Stimulated activated CD8-positive, alpha-beta memory T cell treated with anti-CD3 and anti-CD28 coated beads, Interleukin-12 subunit alpha, Interleukin-12 subunit beta, amount 100 ng/mL, for 24 hours (primary cell): ENCODE measurements around the gene DIP2C.
"Not testable (repeated sequence)": the region's sequence is repeated elsewhere in the genome, so short reads cannot be mapped to it uniquely, and the experiment has no call there.

ENCODE experiments used
- DNase-seq: peaks from one replicate; pipeline ENCODE4 v3.0.0-alpha.2; 2020; ENCODE audit errors: extremely low read depth

The DIP2C gene

GRCh38 chr10:374354-374753 is 315.1 kb downstream of the DIP2C start:
- DNase-seq: no peak

DNA sequence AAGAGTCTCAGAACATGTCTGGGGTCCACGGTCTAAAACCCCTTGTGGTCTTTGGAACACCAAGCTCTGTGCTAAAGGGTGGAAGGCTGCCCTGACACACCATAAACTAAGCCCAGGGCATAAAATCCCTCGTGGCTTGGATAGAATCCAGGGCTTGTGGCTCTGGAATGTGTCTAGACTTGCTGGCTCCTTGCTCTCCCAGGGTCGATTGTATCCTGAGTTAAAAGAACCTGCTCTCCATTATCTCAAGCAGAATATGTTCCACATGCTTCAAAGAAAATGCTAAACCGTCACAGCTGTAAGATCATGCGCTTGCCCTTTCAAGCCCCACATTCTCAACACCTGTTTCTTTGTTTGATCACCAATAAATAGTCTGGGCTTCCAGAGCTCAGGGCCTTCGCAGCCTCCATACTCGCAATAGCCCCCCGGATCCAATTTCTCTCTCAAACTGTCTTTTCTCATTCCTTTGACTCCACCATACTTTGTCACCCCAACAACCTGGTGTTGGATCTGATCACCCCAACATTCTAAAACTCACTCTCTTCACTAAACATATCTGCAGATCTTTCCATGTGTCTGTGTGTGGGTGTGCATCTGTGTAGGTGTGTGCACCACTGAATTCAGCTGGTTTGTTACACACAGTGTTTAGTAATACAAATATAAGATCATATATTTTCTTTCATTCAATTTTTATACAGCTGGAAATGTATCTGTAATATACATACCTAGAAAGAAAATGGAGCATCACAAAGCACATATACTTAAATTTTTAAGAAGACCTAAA is 315.8 kb downstream of the DIP2C start:
- DNase-seq: no peak

- DNase-seq: no peak
These were observed 316.5 kb downstream of the DIP2C start for GRCh38 chr10:373015-373414.

- no peak for DNase-seq
These were observed 316.9 kb downstream of the DIP2C start for GRCh38 chr10:372566-372965.

DNA sequence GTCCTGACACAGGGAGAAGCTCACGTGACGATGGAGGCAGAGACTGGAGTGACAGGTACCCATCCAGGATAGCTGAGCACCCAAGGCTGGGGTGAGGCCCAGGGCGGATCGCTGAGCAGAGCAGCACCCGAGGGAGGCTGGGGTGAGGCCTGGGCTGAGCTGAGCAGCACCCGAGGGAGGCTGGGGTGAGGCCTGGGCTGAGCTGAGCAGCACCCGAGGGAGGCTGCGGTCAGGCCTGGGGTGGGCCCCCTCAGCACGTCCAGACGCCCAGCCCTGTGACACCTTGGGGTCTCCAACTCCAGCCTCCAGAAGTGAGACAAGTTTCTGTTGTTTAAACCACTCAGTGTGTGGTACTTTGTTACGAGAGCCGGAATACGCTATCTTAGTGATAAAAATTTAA is 318.0 kb downstream of the DIP2C start:
- DNase-seq: no peak

DNA sequence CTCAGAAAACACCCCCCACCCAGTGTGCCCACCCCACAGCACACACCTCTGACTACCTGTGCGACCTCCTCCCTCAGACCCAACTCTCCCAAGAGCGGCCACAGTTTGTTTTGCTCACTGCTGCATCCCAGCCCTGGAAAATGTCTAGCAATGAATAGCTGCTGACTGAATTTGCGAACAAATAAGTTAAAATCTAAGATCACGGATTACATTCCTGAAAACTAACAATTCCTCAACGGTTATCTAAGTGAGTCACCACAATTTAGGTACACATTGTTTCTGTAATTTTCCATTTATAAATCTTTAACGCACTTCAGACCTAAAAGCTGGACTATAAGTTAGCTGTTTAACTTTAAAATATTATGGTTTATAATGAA is 319.0 kb downstream of the DIP2C start:
- no peak for DNase-seq

- DNase-seq: no peak
These were observed 319.6 kb downstream of the DIP2C start for GRCh38 chr10:369684-370448.

DNA sequence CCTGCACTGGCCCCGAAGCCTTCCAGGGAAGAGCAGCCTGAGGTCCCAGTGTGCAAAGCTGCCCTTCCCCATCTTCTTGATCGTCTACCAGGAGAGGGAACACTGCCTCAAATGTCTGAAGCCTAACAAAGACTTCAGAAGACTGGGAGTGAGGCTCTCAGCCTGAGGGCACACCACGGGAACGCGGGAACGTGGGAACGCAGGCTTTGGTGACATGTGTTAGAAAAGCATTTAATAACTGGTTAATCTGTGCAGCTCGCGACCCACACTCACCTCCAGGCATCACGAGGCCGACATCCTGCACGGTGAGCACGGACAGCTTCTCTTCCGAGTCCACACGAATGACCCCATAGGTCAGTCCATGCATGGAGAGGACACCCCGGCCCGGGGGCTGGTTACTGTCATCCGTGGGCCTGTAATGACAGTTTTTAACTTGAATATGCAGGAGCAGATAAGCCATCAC is 320.2 kb downstream of the DIP2C start:
- no peak for DNase-seq

- no peak for DNase-seq
These were observed 320.8 kb downstream of the DIP2C start for GRCh38 chr10:368579-369220.

DNA sequence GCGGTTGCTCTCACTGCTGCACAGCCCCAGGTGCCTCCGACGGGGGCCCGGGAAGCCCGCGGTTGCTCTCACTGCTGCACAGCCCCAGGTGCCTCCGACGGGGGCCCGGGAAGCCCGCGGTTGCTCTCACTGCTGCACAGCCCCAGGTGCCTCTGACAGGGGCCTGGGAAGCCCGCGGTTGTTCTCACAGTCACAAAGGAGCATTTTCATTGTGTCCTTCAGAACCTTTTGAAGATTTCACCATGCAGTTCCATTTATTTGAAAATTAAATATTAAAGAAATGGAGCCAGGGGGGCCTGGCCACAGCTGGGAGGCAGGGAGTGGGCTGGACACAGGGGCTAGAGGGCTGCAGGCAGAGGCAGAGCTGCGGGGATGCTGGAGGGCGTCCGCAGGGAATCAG is 321.4 kb downstream of the DIP2C start:
- not testable (repeated sequence) for DNase-seq

DNA sequence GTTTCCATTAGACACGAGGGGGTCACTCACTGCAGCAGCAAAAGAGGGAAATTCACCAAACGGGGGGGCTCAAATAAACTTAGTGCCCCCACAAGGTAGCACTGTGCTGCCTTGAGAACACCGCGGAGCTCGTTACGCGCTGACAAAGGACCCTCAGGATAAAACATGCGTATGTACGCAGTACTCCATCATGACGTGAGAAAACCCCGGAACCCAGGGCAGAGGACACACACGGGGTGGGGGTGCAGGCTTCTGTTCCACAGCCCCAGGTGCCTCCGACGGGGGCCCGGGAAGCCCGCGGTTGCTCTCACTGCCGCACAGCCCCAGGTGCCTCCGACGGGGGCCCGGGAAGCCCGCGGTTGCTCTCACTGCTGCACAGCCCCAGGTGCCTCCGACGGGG is 321.8 kb downstream of the DIP2C start:
- DNase-seq: no peak

DNA sequence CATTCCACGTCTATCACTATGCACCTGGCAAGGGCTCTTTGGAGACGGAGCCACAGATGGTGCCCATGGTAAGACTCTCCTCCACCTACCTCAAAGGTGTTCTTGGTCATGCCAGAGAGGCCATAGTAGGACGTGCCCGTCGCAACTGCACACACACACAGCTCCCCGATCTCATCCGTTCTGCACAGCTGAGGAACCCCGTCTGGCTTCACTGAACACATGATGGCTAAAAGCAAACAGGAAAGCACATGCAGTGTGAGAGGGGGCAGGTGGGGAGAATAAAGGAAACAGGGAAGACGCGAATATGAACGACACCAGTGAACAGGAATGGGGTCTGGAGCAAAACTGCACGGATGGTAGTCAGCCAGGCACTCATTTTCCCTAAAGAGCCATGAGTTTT is 323.3 kb downstream of the DIP2C start:
- DNase-seq: no peak

DNA sequence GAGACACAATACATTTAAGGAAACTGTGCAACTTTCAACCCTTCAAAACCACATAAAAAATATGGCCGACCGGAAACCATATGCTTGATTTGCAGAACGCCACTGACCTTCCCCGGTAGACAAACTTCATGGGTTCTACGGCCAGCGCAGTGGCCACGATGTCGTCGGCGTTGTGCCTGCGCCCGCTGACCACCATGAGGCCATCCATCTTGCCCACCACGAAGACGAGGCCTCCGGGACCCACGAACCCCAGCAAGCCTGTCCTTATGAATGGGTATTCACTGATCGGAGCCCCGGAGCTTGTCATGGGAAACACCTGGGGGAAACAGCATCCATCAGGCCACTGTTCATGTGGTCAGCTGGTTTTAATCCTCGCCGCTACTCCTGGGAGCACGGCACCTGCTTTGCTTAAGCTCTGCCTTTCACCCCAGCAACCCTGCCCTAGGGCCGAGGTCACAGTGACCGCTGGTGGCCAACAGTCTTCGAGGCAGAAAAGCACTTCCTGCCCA is 325.1 kb downstream of the DIP2C start:
- no peak for DNase-seq

DNA sequence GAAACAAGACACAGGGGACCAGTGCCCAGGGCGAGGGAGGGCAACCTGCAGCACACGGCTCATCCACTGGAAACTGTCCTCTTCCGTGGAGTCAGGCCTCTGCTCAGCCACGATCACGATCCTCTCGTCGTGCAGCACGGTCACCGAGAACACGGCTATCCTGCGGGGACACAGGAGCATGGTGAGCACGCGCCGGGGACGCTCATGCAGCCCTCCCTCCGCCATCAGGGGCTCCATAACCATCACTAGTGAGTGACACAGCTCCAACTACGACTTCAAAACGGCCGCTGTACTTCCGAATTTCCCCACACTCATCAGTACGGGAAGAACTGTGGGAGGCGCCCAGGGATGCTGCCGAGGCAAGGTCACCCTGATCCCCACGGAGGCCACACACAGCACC is 326.3 kb downstream of the DIP2C start:
- DNase-seq: no peak

- DNase-seq: no peak
These were observed 328.0 kb downstream of the DIP2C start for GRCh38 chr10:361203-362081.

DNA sequence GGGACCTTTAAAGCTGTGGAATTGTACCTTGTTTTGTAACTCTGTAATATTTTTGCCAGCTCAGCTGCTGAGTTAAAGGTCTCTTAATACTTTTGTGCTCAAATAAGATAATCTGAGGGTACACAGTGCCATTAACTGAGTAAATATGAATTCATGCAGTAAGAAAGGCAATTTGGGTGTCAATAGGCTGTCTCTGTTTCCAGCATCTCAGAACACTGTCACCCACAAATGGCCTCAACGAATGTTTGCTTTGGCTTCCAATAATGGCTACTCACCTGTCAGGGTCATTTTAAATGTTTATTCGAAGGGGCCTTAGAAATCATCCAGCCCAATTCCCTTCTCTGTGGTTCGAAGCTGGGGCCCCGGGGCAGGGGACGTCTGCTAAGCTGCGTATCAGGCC is 328.8 kb downstream of the DIP2C start:
- no peak for DNase-seq

- DNase-seq: no peak
These were observed 329.7 kb downstream of the DIP2C start for GRCh38 chr10:359762-360161.

DNA sequence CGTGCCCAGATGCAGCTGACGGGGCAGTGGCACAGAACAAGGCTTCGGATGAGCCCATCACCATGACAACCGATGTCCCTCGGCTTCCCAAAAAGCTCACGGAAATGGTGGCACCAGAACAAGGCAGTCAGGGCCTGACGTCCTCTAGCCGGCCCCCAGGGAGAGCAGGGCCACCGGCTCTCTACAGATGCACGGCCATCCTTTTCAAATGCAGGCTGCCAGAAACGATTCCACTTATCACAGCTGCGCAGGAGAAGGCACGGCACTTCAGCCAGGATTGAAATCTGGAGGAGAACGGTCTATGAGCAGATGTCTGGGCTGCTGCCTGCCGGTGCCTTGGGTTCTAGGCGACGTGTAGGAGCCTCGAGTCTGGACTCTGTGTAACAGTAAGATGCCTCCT is 330.4 kb downstream of the DIP2C start:
- no peak for DNase-seq

DNA sequence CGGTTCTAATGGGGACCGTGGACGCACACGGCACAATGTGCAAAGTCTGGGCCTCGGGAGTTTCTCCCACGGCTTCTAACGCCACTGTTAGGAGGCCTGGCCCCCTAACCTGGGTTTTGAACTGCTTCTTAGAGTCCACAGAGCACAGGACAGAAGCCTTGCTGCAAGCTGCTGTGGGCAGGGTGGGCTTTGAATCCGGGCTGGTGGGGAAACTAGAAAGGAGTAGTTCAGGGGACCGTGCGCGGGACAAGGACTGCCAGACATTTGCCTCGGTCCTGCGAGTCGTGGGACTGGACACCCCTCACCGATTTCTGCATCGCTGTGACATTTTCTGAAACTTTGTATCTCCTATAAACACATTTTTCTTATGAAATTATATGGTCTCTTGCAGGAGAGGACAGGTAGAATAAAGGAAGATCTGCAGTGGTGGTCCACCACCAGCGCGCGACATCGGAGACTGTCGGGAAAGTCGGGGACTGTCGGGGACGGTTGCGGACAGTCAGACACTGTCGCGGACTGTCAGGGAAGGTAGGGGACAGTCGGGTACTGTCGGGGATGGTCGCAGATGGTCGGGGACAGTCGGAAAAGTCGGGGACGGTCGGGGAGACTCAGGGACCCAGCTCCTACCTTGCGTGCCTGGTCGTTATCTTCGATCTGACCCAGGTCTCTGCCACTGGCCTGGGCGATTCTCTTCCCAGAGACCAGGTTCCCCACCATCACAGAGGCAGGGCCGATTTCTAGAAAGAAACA is 332.1 kb downstream of the DIP2C start:
- DNase-seq: no peak

- no peak for DNase-seq
These were observed 333.0 kb downstream of the DIP2C start for GRCh38 chr10:356452-356851.
